ENCODE measurements around the gene RNF212.

RNF212 gene

GRCh38 chr4:1044469-1045192, 68.7 kb downstream of the RNF212 start:
- Mint-ChIP-seq H3K36me3 (peaks cover 6% of the 10 kb centered on the region), H3K9me3 (no peaks in the 10 kb centered on the region), H3K27ac (no peak overlapping the region), H3K4me3 (no peak overlapping the region), H3K4me1 (peaks cover 23% of the 10 kb centered on the region)
- DNase-seq (ENCODE audit: low spot score in 2 of 2) (no peak), ATAC-seq (no peak)

- H3K9me3 Mint-ChIP-seq = no peaks in the 10 kb centered on the region
- peak; percentile 82 for ATAC-seq
- H3K27ac Mint-ChIP-seq = no peak overlapping the region
- H3K36me3 Mint-ChIP-seq = peaks cover 6% of the 10 kb centered on the region
- H3K4me1 Mint-ChIP-seq = peaks cover 19% of the 10 kb centered on the region
- no peak for DNase-seq (ENCODE audit: low spot score in 2 of 2)
- no peak overlapping the region for H3K4me3 Mint-ChIP-seq
These were observed 69.5 kb downstream of the RNF212 start for GRCh38 chr4:1043651-1044468.

GRCh38 chr4:1043162-1043561, 70.2 kb downstream of the RNF212 start:
- H3K36me3 Mint-ChIP-seq = peaks cover 6% of the 10 kb centered on the region
- H3K27ac Mint-ChIP-seq = no peak overlapping the region
- peaks cover 13% of the 10 kb centered on the region for H3K4me1 Mint-ChIP-seq
- DNase-seq (ENCODE audit: low spot score in 2 of 2) = no peak
- no peaks in the 10 kb centered on the region for H3K9me3 Mint-ChIP-seq
- no peak overlapping the region for H3K4me3 Mint-ChIP-seq
- ATAC-seq = peak; percentile 9

GRCh38 chr4:1042352-1043055, 70.9 kb downstream of the RNF212 start:
- ATAC-seq = no peak
- H3K4me3 Mint-ChIP-seq = no peak overlapping the region
- H3K4me1 Mint-ChIP-seq = peaks cover 13% of the 10 kb centered on the region

GRCh38 chr4:1041936-1042330, 71.4 kb downstream of the RNF212 start:
- DNase-seq (ENCODE audit: low spot score in 2 of 2) (no peak), ATAC-seq (no peak)
- Mint-ChIP-seq H3K4me1 (peaks cover 12% of the 10 kb centered on the region), H3K36me3 (peaks cover 5% of the 10 kb centered on the region), H3K4me3 (no peak overlapping the region), H3K9me3 (no peaks in the 10 kb centered on the region), H3K27ac (no peak overlapping the region)

More at GRCh38 chr4:1042352-1043055, 70.9 kb downstream of the RNF212 start:
- Mint-ChIP-seq H3K36me3 (peaks cover 6% of the 10 kb centered on the region), H3K9me3 (no peaks in the 10 kb centered on the region), H3K27ac (no peak overlapping the region)
- DNase-seq (ENCODE audit: low spot score in 2 of 2) = no peak

GRCh38 chr4:1041147-1041935, 72.0 kb downstream of the RNF212 start:
- Mint-ChIP-seq H3K36me3 (no peaks in the 10 kb centered on the region), H3K27ac (no peak overlapping the region), H3K9me3 (no peaks in the 10 kb centered on the region), H3K4me1 (peaks cover 7% of the 10 kb centered on the region), H3K4me3 (no peak overlapping the region)
- ATAC-seq (no peak), DNase-seq (ENCODE audit: low spot score in 2 of 2) (no peak)

- Mint-ChIP-seq H3K4me1 (peaks cover 7% of the 10 kb centered on the region), H3K27ac (no peak overlapping the region), H3K36me3 (no peaks in the 10 kb centered on the region), H3K4me3 (no peak overlapping the region), H3K9me3 (no peaks in the 10 kb centered on the region)
- no peak for DNase-seq (ENCODE audit: low spot score in 2 of 2)
- ATAC-seq = no peak
These were observed 72.8 kb downstream of the RNF212 start for GRCh38 chr4:1040344-1041146.

- DNase-seq (ENCODE audit: low spot score in 2 of 2) = no peak
- Mint-ChIP-seq H3K27ac (no peak overlapping the region), H3K4me3 (no peak overlapping the region), H3K4me1 (peaks cover 7% of the 10 kb centered on the region), H3K36me3 (no peaks in the 10 kb centered on the region), H3K9me3 (no peaks in the 10 kb centered on the region)
- no peak for ATAC-seq
These were observed 73.6 kb downstream of the RNF212 start for GRCh38 chr4:1039493-1040343.

GRCh38 chr4:1038948-1039492, 74.3 kb downstream of the RNF212 start:
- Mint-ChIP-seq H3K9me3 (no peaks in the 10 kb centered on the region), H3K27ac (no peak overlapping the region), H3K36me3 (no peaks in the 10 kb centered on the region), H3K4me3 (no peak overlapping the region), H3K4me1 (peaks cover 7% of the 10 kb centered on the region)
- ATAC-seq = no peak
- DNase-seq (ENCODE audit: low spot score in 2 of 2) = no peak

- Mint-ChIP-seq H3K4me1 (no peaks in the 10 kb centered on the region), H3K36me3 (no peaks in the 10 kb centered on the region), H3K27ac (no peak overlapping the region), H3K4me3 (no peak overlapping the region), H3K9me3 (no peaks in the 10 kb centered on the region)
- ATAC-seq = no peak
- no peak for DNase-seq (ENCODE audit: low spot score in 2 of 2)
These were observed 76.2 kb downstream of the RNF212 start for GRCh38 chr4:1036976-1037810.

GRCh38 chr4:1036095-1036494, 77.3 kb downstream of the RNF212 start:
- Mint-ChIP-seq H3K4me3 (no peak overlapping the region), H3K36me3 (no peaks in the 10 kb centered on the region), H3K4me1 (no peaks in the 10 kb centered on the region), H3K27ac (no peak overlapping the region), H3K9me3 (no peaks in the 10 kb centered on the region)
- no peak for DNase-seq (ENCODE audit: low spot score in 2 of 2)
- no peak for ATAC-seq

GRCh38 chr4:1035510-1035909, 77.9 kb downstream of the RNF212 start:
- Mint-ChIP-seq H3K9me3 (no peaks in the 10 kb centered on the region), H3K27ac (no peak overlapping the region), H3K4me1 (no peaks in the 10 kb centered on the region), H3K4me3 (no peak overlapping the region), H3K36me3 (no peaks in the 10 kb centered on the region)
- DNase-seq (ENCODE audit: low spot score in 2 of 2) (no peak), ATAC-seq (no peak)

Data from stimulated activated effector memory CD8-positive, alpha-beta T cell treated with anti-CD3 and anti-CD28 coated beads, Interleukin-12 subunit alpha, Interleukin-12 subunit beta, amount 100 ng/mL, for 72 hours (primary cell).